Measurements from ENCODE around the gene LIPT2.

- TF ChIP-seq CTCF (IDR thresholded peaks at IDR 0.05) (no peak), EZH2 (IDR thresholded peaks at IDR 0.05; ENCODE audit: borderline replicate concordance, insufficient read depth, low read depth, low read length, poor library complexity, severe bottlenecking) (no peak)
Measured at GRCh38 chr11:74464746-74465145, 28.8 kb downstream of the LIPT2 start.
